ENCODE data around the gene SRPX. TPM values are rescaled to one million over a fixed set of nuclear protein-coding genes. Genes with fewer than 3 reads are reported as not detected.

Gene SRPX
- total and polyA plus RNA-seq, 12 donors = 8.8 to 187 (median 80.0) TPM

DNA sequence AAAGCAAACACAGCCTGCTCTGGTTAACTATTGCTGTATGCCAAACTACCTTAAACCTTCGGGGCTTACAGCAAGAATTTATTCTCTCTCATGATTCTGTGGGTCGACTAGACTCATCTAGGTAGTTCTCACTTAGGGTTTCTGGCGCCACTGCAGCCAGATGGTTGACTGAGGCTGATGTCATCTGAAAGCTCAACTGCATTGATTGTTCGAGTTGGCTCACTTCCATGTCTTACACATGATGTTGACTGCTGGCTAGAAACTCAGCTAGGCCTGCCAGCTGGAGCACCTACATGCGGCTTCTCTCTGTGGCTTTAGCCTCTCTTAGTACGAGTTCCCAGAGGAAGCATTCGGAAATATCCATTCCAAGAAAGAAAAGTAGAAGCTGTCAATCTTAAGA, 103.2 kb downstream of the SRPX start:
- Histone ChIP-seq H3K9me3 (replicated peaks in 1 of 3) (no peaks in the 10 kb centered on the region), H3K27ac (no peak overlapping the region), H3K36me3 (replicated peaks in 1 of 2) (no peaks in the 10 kb centered on the region), H3K27me3 (peaks cover 12% of the 10 kb centered on the region), H3K4me1 (replicated peaks in 1 of 2) (no peaks in the 10 kb centered on the region), H3K4me3 (no peak overlapping the region)
- WGBS, 4 donors = 72 to 93% (median 86%) methylated on average over 6 to 7 of the region's 7 CpGs
- TF ChIP-seq CTCF (IDR thresholded peaks at IDR 0.05) = no peak
- TF ChIP-seq POLR2A (IDR thresholded peaks at IDR 0.05) = no peak
- DNase-seq = no peak
- intact Hi-C loops (cut with DNase I) = no loop called here

DNA sequence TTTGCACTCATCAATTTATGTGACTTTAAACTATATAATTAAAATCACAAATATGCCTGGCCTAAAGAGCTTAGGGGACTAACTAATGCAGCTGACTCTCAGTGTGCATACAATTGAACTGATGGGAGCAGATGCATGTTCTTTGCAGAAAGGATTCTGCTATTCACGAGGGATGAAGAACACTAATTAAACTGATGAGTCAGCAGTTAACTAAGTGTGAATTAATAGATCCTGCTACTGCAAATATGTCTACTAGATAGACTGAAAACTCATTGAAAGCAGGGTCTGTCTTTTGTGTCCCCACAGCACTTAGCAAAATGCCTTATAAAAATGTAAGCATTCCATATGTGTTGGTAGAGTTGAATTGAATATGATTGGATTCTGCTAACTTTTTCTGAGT, 104.0 kb downstream of the SRPX start:
- peaks cover 13% of the 10 kb centered on the region for H3K27me3 ChIP-seq
- no peak overlapping the region for H3K4me3 ChIP-seq
- no peak for TF ChIP-seq CTCF (IDR thresholded peaks at IDR 0.05)
- no peak for TF ChIP-seq POLR2A (IDR thresholded peaks at IDR 0.05)
- no peak overlapping the region for H3K27ac ChIP-seq
- H3K9me3 ChIP-seq (replicated peaks in 1 of 3) = no peaks in the 10 kb centered on the region
- H3K36me3 ChIP-seq (replicated peaks in 1 of 2) = no peaks in the 10 kb centered on the region
- 55 to 100% (median 75%) methylated on average over 1 of the region's 1 CpG for WGBS, 4 donors
- intact Hi-C loops (cut with DNase I) = no loop called here
- no peaks in the 10 kb centered on the region for H3K4me1 ChIP-seq (replicated peaks in 1 of 2)
- DNase-seq = no peak

GRCh38 chrX:38112566-38112965, 108.1 kb downstream of the SRPX start:
- WGBS, 4 donors = 63 to 87% (median 73%) methylated on average over 4 of the region's 4 CpGs
- Histone ChIP-seq H3K4me1 (replicated peaks in 1 of 2) (peaks cover 0 to 4% of the 10 kb centered on the region in 2 donors), H3K4me3 (no peak overlapping the region), H3K9me3 (replicated peaks in 1 of 3) (no peaks in the 10 kb centered on the region), H3K27me3 (peaks cover 9% of the 10 kb centered on the region), H3K36me3 (replicated peaks in 1 of 2) (no peaks in the 10 kb centered on the region), H3K27ac (no peak overlapping the region)
- DNase-seq = no peak
- TF ChIP-seq CTCF (IDR thresholded peaks at IDR 0.05) = no peak
- intact Hi-C loops (cut with DNase I) = no loop called here

DNA sequence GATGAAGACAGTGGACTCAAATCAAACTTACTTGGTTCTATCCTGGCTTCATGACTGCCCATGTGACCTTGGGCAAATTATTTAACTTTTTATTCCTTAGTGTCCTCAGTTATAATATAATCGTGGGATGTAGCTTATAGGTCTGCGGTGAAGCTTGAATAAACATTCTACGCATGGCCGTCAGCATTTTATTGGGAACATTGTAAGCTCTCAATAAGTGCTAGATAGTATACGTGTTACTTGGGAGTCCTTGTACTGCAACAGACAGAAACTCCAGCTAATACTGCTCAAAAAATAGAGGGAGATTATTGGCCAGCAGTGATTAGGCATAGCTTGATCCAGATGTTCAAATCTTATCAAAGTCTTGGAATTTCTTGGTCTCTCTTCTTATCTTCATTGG, 109.5 kb downstream of the SRPX start:
- Histone ChIP-seq H3K4me3 (no peak overlapping the region), H3K36me3 (replicated peaks in 1 of 2) (no peaks in the 10 kb centered on the region), H3K9me3 (replicated peaks in 1 of 3) (no peaks in the 10 kb centered on the region), H3K27ac (no peak overlapping the region), H3K27me3 (peaks cover 9% of the 10 kb centered on the region), H3K4me1 (replicated peaks in 1 of 2) (peaks cover 0 to 4% of the 10 kb centered on the region in 2 donors)
- TF ChIP-seq CTCF (IDR thresholded peaks at IDR 0.05) (no peak), POLR2A (IDR thresholded peaks at IDR 0.05) (no peak)
- WGBS, 4 donors = 83 to 98% (median 92%) methylated on average over 5 of the region's 5 CpGs
- intact Hi-C loops (cut with DNase I) = no loop called here
- DNase-seq = no peak
